Measurements from ENCODE around the gene ZFAND2A.
"Not testable (repeated sequence)": the region's sequence is repeated elsewhere in the genome, so short reads cannot be mapped to it uniquely, and the experiment has no call there.

ZFAND2A gene

GRCh38 chr7:1159891-1160669 is at the start of gene ZFAND2A:
TSS of gene ZFAND2A (minus strand) at chr7:1160196. CDS start at chr7:1158212, 1,984 bp downstream.
- DNase-seq (ENCODE audit: low spot score) = peak; percentile 99

- DNase-seq (ENCODE audit: low spot score) = no peak
Measured at GRCh38 chr7:1209097-1209496, 49.1 kb upstream of the ZFAND2A start.

DNA sequence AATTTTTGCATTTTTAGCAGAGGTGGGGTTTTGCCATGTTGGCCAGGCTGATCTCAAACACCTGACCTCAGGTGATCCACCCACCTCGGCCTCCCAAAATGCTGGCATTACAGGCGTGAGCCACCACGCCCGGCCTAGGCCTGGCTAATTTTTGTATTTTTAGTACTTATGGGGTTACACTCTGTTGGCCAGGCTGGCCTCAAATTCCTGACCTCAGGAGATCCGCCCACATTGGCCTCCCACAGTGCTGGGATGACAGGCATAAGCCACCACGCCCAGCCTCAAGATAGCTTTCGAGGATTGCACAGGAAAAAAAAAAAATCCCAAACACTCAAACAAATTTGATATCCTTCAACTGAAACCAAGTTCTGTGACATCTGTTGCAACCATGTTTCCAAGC is 45.7 kb upstream of the ZFAND2A start:
- not testable (repeated sequence) for DNase-seq (ENCODE audit: low spot score)

- DNase-seq (ENCODE audit: low spot score) = no peak
Measured at GRCh38 chr7:1204460-1205140, 44.6 kb upstream of the ZFAND2A start.

GRCh38 chr7:1202914-1203313 is 42.9 kb upstream of the ZFAND2A start:
- not testable (repeated sequence) for DNase-seq (ENCODE audit: low spot score)

GRCh38 chr7:1201916-1202315 is 41.9 kb upstream of the ZFAND2A start:
- no peak for DNase-seq (ENCODE audit: low spot score)

DNA sequence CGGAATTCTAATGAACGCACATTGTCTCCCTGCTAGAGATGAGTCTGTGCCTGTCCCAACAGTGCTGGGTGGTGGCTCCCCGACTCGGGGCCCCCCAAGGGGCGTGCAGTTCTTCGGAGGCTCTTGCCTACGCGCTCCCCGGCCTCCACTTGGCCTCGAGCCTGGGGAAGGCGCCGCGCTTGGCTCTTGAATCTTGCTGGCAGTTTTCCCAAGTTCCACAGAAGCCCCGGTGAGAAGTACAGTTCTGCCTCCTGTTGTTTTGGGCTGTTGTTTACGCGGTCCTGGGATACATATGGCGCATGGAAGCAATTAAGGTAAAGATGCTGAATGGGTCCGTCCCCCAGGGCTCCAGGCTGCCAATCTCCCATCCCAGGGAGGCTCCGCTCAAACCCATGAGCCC is 40.0 kb upstream of the ZFAND2A start:
- no peak for DNase-seq (ENCODE audit: low spot score)

- no peak for DNase-seq (ENCODE audit: low spot score)
Measured at GRCh38 chr7:1197997-1198625, 38.1 kb upstream of the ZFAND2A start.

DNA sequence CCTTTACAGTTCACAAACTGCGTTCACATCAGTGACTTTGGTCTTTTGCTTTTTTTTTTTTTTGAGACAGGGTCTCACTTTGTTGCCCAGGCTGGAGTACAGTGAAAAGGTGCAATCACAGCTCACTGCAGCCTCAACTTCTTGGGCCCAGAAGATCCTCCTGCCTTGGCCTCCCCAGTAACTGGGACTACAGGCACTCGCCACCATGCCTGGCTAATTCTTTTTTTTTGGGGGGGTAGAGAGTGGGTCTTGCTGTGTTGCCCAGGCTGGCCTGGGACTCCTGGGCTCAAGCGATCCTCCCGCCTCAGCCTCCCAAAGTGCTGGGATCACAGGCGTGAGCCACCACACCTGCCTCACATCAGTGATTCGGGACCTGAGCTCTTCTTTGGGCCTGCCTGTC is 37.0 kb upstream of the ZFAND2A start:
- no peak for DNase-seq (ENCODE audit: low spot score)

DNA sequence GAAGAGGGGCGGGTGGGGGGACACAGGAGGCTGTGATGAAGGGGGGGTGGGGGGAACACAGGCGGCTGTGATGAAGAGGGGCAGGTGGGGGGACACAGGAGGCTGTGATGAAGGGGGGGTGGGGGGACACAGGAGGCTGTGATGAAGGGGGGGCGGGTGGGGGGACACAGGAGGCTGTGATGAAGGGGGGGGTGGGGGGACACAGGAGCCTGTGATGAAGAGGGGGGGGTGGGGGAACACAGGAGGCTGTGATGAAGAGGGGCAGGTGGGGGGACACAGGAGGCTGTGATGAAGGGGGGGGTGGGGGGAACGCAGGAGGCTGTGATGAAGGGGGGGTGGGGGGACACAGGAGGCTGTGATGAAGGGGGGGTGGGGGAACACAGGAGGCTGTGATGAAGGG is 36.4 kb upstream of the ZFAND2A start:
- DNase-seq (ENCODE audit: low spot score) = not testable (repeated sequence)

DNA sequence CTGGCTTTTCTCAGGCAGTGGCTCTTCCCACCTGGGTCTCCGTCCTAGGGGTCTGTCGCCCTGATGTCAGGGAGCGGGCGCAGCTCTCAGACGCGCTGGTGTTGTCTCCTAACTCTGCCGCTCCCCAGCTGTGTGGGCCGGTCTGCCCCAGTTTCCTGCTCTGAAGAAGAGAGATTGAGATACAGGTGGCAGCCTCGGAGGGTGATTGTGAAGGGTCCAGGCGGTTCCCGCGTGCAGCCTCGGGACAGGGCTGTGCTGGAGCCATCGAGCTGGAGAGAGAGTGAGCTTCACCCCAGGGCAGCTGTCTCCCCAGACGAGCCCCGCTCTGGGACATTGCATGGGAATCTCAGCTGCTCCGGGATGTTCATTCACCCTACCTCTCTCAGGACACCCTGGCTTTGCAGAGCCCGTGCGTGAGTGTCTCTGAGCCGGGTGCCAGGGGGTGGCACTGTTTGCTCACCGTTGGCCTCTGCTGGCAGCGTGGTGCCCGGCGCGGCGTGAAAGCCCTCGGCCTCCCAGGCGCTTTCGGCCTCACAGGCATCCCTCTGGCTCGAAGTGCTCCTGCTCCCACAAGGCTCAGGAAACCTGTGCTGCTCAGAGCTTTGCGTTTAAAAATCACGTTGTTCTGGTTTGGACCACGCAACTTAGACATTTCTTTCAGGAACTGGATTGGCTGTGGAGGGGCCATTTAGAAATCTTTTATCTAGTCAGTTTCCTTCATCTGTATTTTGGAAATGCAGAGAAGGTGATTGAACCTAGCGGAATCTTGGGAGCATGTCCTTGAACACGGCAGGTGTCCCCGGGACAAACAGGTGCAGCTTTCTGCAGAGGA is 33.8 kb upstream of the ZFAND2A start:
- DNase-seq (ENCODE audit: low spot score) = no peak

- DNase-seq (ENCODE audit: low spot score) = no peak
Measured at GRCh38 chr7:1192171-1192676, 32.2 kb upstream of the ZFAND2A start.

GRCh38 chr7:1189986-1190772 is 30.2 kb upstream of the ZFAND2A start:
- no peak for DNase-seq (ENCODE audit: low spot score)

GRCh38 chr7:1188720-1189294 is 28.8 kb upstream of the ZFAND2A start:
- no peak for DNase-seq (ENCODE audit: low spot score)

GRCh38 chr7:1187127-1187526 is 27.1 kb upstream of the ZFAND2A start:
- no peak for DNase-seq (ENCODE audit: low spot score)

- no peak for DNase-seq (ENCODE audit: low spot score)
Measured at GRCh38 chr7:1181640-1182039, 21.6 kb upstream of the ZFAND2A start.

DNA sequence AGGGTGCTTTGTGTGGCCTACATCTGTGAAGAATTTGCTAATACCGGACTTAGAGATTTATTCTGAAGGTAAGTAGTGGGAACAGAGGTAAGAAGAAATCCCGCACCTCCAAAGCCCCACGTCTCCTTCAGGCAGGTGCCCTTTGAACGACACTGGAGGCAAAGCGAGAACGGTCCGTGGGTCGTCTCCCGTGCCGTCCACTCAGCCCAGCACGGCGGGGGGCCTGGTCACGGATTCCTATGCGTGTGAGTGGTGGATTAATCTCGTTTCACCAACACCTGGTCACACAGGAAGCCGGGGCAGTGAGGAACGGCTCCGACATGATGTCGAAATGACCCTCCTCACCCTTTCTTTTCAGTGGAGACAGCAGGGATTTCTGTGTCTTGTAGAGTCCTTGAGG is 21.0 kb upstream of the ZFAND2A start:
- no peak for DNase-seq (ENCODE audit: low spot score)

- DNase-seq (ENCODE audit: low spot score) = peak; percentile 90
Measured at GRCh38 chr7:1176891-1177373, 16.9 kb upstream of the ZFAND2A start.

DNA sequence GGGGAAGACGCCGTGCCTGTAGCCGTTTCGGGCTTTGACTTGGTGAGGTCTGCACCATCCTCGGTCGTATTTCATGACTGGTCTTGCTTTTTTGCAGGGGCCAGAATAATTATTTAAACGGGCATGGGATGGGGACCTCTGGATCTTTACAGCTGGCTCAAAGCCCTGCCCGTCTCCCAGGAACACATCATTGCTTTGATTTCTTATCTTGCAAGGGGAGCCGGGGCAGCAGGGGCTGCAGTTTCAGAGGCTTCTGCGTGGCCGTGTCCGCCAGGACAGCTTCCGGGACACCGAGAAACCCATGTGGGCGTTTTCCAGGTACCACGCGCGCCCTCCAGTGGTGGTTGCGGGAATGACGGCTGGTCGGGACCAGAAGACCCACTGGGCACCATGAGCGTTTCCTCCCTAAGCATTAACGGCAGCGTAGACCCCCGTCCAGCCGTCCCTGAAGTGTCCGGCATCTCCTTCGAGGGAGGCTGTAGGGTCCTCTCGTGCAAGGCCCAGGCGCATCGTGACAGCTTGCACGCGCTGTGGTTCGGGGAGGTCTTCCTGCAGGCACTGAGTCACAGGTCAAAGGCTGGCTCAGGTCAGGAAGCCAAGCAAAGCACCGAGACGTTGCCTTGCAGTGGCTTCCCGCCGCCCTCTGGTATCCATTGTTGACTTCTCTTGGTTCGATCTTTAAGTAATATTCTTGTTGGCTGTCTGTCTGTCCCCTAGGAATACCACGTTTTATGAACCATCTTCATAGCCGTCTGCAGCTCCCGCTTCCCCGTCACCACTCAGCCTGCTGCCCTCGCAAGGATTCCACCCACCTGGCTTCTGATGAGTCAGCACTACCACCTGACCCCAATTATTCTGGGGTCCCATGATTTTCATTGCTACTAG is 16.2 kb upstream of the ZFAND2A start:
- DNase-seq (ENCODE audit: low spot score) = peak; percentile 90

DNA sequence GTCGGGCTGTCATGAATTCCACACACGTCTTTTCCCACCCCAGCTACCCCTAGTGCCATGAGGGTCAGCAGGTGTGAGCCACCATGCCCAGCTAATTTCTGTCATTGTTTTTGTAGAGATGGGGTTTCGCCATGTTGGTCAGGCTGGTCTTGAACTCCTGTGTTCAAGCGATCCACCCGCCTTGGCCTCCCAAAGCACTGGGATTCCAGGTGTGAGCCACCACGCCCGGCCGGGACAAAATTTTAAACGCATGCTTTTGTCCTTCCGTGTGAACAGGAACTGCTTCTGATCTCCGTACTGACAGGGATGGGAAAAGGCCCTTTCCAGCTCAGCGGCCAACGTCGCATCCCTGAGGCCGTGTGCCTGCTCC is 15.6 kb upstream of the ZFAND2A start:
- DNase-seq (ENCODE audit: low spot score) = no peak
